Activated CD4-positive, alpha-beta memory T cell treated with anti-CD3 and anti-CD28 coated beads, Interleukin-2, amount 10 ng/mL, durations not matched to agents 7 days and 5 days (primary cell): Measurements from ENCODE around the gene MGAT3. TPM values are rescaled to one million over a fixed set of nuclear protein-coding genes. Genes with fewer than 3 reads are reported as not detected.
A peak's percentile ranks its signal among the peaks of the same experiment; 100 is the strongest.

ENCODE experiments used
- CTCF ChIA-PET: fragments of 350-600 bp; sonication (Branson Sonifier 250); formaldehyde crosslinking; loops from one replicate; lab custom pipeline; 2021; ENCODE audit warnings: antibody characterized with exemption, inconsistent platforms; lab: Charles Lee
- POLR2A ChIA-PET: fragments of 350-600 bp; sonication (Branson Sonifier 250); formaldehyde crosslinking; loops from one replicate; lab custom pipeline; 2021; ENCODE audit warnings: antibody characterized with exemption; lab: Charles Lee
- DNase-seq: peaks from one replicate; pipeline ENCODE4 v3.0.0-alpha.2; 2020
- H3K27ac Mint-ChIP-seq: one replicate; pipeline ENCODE4 v1.8.0; 2021; ENCODE audit warnings: mild to moderate bottlenecking, mixed read lengths
- H3K27me3 Mint-ChIP-seq: one replicate; pipeline ENCODE4 v1.8.0; 2021; ENCODE audit warnings: mixed read lengths
- H3K36me3 Mint-ChIP-seq: one replicate; pipeline ENCODE4 v1.8.0; 2021; ENCODE audit warnings: low read depth, mixed read lengths
- H3K4me1 Mint-ChIP-seq: one replicate; pipeline ENCODE4 v1.8.0; 2021; ENCODE audit warnings: mixed read lengths
- H3K4me3 Mint-ChIP-seq: one replicate; pipeline ENCODE4 v1.8.0; 2021; ENCODE audit warnings: mild to moderate bottlenecking, mixed read lengths
- H3K9me3 Mint-ChIP-seq: one replicate; pipeline ENCODE4 v1.8.0; 2021; ENCODE audit warnings: mixed read lengths
- total RNA-seq, 2 experiments: library from RNA; stranded (reverse); gene quantifications; one replicate each; pipeline ENCODE4 v1.2.3, GENCODE V29; 2021

The MGAT3 gene
- total RNA-seq, 2 experiments from 2014 or later = 0.55 to 0.83 TPM

DNA sequence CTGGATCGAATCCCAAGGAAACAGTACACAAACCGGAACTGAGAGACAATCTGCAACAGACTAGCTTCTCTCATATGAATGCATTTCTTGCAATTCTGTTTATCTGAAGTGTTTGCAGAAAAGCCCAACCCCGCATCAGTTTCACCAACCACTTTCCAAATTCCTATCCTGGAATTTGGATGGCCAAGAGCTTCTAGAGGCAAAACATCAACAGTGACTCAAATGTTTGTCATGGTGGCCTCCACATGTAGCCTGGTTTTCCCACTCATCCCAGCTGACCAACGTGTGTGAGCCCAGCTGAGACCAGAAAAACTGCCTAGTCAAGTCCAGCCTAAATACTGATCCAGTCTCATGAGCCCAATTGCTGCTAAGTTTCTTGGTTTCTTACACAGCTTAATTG, 36.9 kb downstream of the MGAT3 start:
- CTCF ChIA-PET = interaction anchor here (0.6 to 10.1 kb wide), 14 partner anchors 8 to 854 kb away, joined by 3 to 210 read pairs (median 6); partner anchors contain the start of genes ATF4, MIEF1, RPS19BP1 and TAB1
- H3K36me3 Mint-ChIP-seq = no peaks in the 10 kb centered on the region
- no peaks in the 10 kb centered on the region for H3K9me3 Mint-ChIP-seq
- peaks cover 6% of the 10 kb centered on the region for H3K27me3 Mint-ChIP-seq
- H3K4me1 Mint-ChIP-seq = peaks cover 14% of the 10 kb centered on the region
- no peak overlapping the region for H3K27ac Mint-ChIP-seq
- DNase-seq = no peak
- H3K4me3 Mint-ChIP-seq = no peak overlapping the region
- POLR2A ChIA-PET = interaction anchor here (0.7 to 2.9 kb wide), 7 partner anchors 9 to 531 kb away, joined by 3 to 23 read pairs (median 4); partner anchors contain the start of genes ATF4, RPS19BP1 and TAB1

DNA sequence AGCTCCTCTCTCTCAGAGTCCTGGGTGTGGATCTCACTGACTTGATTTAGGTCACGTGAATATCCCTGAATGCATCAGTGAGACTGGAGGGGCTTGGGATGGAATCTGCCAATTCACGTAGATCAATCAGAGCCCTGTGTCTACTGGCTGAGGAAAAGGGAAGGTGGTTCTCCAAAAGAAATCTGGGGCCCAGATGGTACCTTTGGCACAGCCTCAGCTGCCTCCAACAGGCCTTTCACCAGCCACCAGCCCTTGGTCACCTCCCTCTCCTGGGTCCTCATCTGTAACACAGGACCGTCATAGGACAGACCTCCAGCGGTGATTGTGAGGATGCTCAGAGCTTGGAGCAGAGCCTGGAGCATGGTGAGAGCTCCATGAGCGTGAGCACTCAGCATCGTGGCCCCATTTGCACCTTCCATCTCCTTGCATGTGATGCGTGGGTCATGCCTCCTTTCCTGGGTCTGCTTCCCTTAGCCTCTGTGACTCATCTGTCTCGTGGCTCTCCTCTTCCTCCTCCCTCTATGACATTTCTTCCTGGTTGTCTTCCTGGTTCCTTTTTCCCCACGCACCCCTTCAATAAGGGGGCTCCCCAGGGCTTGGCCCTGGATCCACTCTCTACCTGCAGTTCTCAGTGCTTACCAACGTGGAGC, 37.8 kb downstream of the MGAT3 start:
- Mint-ChIP-seq H3K27me3 (peaks cover 11% of the 10 kb centered on the region), H3K4me1 (peaks cover 14% of the 10 kb centered on the region), H3K36me3 (no peaks in the 10 kb centered on the region), H3K27ac (no peak overlapping the region), H3K4me3 (no peak overlapping the region), H3K9me3 (no peaks in the 10 kb centered on the region)
- no peak for DNase-seq
- POLR2A ChIA-PET = interaction anchor here (1.0 to 2.9 kb wide), 6 partner anchors 9 to 530 kb away, joined by 3 to 23 read pairs (median 6); partner anchors contain the start of genes ATF4 and TAB1
- CTCF ChIA-PET = interaction anchor here (0.9 to 10.1 kb wide), 14 partner anchors 7 to 853 kb away, joined by 3 to 210 read pairs (median 6); partner anchors contain the start of genes ATF4, MIEF1, RPS19BP1 and TAB1

DNA sequence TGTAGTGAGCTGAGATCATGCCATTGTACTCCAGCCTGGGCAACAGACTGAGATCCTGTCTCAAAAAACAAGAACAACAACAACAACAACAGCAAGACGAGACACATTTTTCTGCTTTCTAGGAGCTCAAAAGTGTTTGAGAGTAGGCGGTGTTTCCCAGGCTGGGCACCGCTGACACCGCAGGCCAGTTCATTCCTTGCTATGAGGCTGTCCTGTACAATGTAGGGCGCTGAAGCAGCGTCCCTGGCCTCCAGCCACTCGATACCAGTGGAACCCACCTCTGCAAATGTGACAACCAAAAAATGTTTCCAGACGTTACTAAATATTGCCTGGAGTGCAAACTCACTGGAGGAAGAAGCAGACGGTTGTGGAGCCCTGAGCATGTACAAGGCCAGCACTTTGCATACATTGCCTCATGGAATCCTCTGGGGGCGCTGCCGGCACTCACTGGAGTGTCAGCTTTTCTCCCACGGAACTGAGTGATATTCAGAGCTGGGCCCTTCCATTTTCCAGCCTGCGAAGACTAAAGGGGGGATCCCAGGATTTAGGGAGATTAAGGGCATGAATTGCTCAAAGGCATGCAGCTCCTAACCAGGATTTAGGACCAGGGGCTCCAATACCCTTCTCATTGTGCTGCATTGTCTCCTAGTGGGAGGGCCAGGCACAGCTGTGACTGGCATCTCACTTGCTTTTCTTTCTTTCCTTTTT, 39.5 kb downstream of the MGAT3 start:
- ChIA-PET CTCF (interaction anchor here (0.6 to 10.1 kb wide), 20 partner anchors 9 to 1140 kb away, joined by 3 to 210 read pairs (median 4); partner anchors contain the start of genes ATF4 and RPS19BP1), POLR2A (interaction anchor here (0.6 to 3.6 kb wide), 9 partner anchors 20 to 177 kb away, joined by 3 to 24 read pairs (median 4); partner anchors contain the start of genes ATF4, RPL3, RPS19BP1 and TAB1)
- Mint-ChIP-seq H3K4me1 (peaks cover 8% of the 10 kb centered on the region), H3K4me3 (no peak overlapping the region), H3K27ac (no peak overlapping the region), H3K36me3 (no peaks in the 10 kb centered on the region), H3K9me3 (no peaks in the 10 kb centered on the region), H3K27me3 (peaks cover 12% of the 10 kb centered on the region)
- DNase-seq = peak; percentile 63

DNA sequence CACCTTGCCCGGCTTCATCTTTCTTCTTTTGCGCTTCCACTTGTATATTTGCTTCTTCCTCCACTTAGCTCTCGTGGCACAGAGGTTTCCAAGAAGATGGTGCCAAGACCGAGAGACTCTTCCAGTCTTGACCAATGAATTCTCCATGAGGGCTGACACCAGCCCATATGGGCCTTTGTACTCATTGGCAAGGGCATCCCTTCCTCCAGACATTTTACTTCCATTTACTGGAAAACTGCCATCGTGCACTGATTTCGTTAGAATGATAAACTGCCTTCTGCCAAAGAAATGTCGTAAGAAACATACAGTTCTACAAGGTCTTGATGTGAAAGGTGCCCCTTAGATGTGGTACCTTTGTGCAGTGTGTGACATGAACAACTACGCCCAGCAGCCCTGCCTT, 40.6 kb downstream of the MGAT3 start:
- no peak overlapping the region for H3K27ac Mint-ChIP-seq
- POLR2A ChIA-PET = interaction anchor here (1.1 to 3.6 kb wide), 4 partner anchors 19 to 547 kb away, joined by 3 to 24 read pairs (median 12); partner anchors contain the start of gene ATF4
- DNase-seq = no peak
- H3K36me3 Mint-ChIP-seq = peaks cover 3% of the 10 kb centered on the region
- peaks cover 18% of the 10 kb centered on the region for H3K4me1 Mint-ChIP-seq
- CTCF ChIA-PET = interaction anchor here (0.7 to 10.1 kb wide), 7 partner anchors 14 to 543 kb away, joined by 3 to 210 read pairs (median 5); partner anchors contain the start of gene RPS19BP1
- no peak overlapping the region for H3K4me3 Mint-ChIP-seq
- H3K27me3 Mint-ChIP-seq = peaks cover 12% of the 10 kb centered on the region
- H3K9me3 Mint-ChIP-seq = no peaks in the 10 kb centered on the region

DNA sequence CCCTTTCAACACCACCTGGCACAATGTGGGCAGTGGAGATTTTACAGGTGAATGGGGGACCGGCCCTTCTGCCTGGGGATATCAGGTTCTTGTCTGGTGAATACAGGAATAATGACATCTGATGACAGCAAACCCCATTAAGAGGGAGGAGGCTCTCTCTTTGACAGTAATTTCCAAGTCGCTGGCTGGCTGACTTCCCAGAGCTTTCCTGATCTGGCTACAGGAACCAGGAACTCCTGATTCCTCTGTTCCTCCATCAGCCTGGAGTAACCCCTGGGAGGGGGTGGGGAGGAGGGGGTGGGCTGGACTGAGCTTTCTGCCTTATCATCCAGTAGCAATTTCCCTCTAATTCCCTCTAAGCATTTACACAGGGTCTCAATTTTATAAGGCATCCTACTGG, 41.6 kb downstream of the MGAT3 start:
- H3K9me3 Mint-ChIP-seq = no peaks in the 10 kb centered on the region
- no peak for DNase-seq
- no peak overlapping the region for H3K27ac Mint-ChIP-seq
- H3K4me3 Mint-ChIP-seq = no peak overlapping the region
- peaks cover 3% of the 10 kb centered on the region for H3K36me3 Mint-ChIP-seq
- peaks cover 21% of the 10 kb centered on the region for H3K4me1 Mint-ChIP-seq
- POLR2A ChIA-PET = interaction anchor here (0.9 to 3.6 kb wide), 3 partner anchors 22 to 546 kb away, joined by 3 to 24 read pairs (median 4); partner anchors contain the start of gene ATF4
- H3K27me3 Mint-ChIP-seq = peaks cover 12% of the 10 kb centered on the region
- CTCF ChIA-PET = interaction anchor here (0.9 to 10.1 kb wide), 4 partner anchors 9 to 542 kb away, joined by 3 to 210 read pairs (median 15); partner anchors contain the start of gene RPS19BP1

DNA sequence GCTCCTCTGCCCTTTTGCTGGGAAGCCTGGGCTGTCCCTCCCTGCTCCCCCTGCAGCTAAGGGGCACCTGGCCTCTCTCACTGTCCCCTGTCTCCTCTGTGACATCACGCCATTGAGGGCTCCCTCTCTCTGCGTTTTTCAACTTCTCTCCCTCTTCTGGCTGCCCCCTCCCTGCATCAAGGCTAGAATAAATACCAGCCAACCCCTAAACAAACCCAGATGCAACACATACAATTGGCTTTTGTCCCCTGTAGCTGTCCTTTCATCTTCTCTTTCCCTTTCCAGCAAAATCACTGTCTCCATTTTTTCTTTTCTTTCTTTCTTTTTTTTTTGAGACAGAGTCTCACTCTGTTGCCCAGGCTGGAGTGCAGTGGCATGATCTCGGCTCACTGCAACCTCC, 42.0 kb downstream of the MGAT3 start:
- Mint-ChIP-seq H3K27me3 (peaks cover 10% of the 10 kb centered on the region), H3K9me3 (no peaks in the 10 kb centered on the region), H3K36me3 (peaks cover 8% of the 10 kb centered on the region), H3K4me1 (peaks cover 23% of the 10 kb centered on the region), H3K4me3 (no peak overlapping the region), H3K27ac (no peak overlapping the region)
- ChIA-PET CTCF (interaction anchor here (10.1 kb wide), 1 partner anchor 30 kb away, joined by 210 read pairs; the partner anchor contains the start of gene RPS19BP1), POLR2A (interaction anchor here (0.9 to 3.6 kb wide), 2 partner anchors 22 to 31 kb away, joined by 4 to 24 read pairs; partner anchors contain the start of gene ATF4)
- no peak for DNase-seq

DNA sequence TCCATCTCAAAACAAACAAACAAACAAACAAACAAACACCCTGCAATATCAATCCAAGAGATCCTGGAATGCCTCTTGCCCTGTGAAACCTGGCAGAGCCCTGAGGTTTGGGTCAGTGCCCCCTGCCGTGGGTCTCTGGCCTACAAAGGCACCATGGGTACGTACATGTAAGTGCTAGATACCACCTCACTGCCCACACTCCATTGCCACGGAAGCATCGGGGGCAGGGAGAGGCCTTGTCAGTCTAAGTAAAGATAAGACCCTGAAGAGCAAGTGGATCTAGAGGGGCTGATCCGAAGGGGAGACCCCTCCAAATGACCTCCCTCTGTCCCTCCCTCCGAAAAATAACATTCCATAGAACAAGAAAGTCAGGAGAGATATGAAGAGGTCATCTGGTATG, 43.3 kb downstream of the MGAT3 start:
- peaks cover 17% of the 10 kb centered on the region for H3K36me3 Mint-ChIP-seq
- H3K4me1 Mint-ChIP-seq = peaks cover 26% of the 10 kb centered on the region
- H3K4me3 Mint-ChIP-seq = no peak overlapping the region
- H3K27ac Mint-ChIP-seq = no peak overlapping the region
- no peak for DNase-seq
- no peaks in the 10 kb centered on the region for H3K9me3 Mint-ChIP-seq
- ChIA-PET POLR2A (no interaction called here), CTCF (interaction anchor here (0.6 kb wide), 1 partner anchor 20 kb away, joined by 6 read pairs; no protein-coding TSS in a partner anchor)
- H3K27me3 Mint-ChIP-seq = peaks cover 10% of the 10 kb centered on the region

DNA sequence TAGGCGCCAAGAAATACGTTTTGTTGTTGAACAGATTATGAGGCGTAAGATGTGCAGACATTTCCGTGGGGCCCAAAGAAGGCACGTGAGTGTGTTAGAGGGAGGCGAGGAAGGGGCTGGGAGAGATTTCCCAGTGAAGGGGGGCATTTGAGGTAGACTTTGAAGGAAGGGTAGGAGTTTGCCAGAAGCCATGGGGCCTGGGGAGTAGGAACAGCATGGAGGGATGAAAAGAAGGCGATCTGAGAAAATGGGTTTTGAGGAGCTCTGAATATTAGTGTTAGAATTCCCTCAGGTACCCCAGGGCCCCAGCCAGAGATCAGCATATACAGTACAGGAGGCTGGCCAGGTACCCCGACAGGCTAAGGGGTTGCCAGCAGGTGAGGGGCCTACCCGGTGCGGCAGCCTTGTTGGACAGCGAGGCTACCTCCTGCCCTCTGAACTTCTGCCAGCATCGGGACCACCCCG, 44.9 kb downstream of the MGAT3 start:
- Mint-ChIP-seq H3K4me1 (peaks cover 39% of the 10 kb centered on the region), H3K36me3 (peaks cover 31% of the 10 kb centered on the region), H3K9me3 (no peaks in the 10 kb centered on the region), H3K27ac (peak overlapping the region; percentile 92), H3K27me3 (peaks cover 10% of the 10 kb centered on the region), H3K4me3 (peak overlapping the region; percentile 91)
- POLR2A ChIA-PET = interaction anchor here (0.6 to 8.4 kb wide), 9 partner anchors 11 to 542 kb away, joined by 4 to 124 read pairs (median 7); partner anchors contain the start of gene ATF4
- CTCF ChIA-PET = interaction anchor here (0.7 to 5.2 kb wide), 9 partner anchors 8 to 103 kb away, joined by 3 to 45 read pairs (median 7); partner anchors contain the start of genes ATF4, RPS19BP1 and TAB1
- no peak for DNase-seq

DNA sequence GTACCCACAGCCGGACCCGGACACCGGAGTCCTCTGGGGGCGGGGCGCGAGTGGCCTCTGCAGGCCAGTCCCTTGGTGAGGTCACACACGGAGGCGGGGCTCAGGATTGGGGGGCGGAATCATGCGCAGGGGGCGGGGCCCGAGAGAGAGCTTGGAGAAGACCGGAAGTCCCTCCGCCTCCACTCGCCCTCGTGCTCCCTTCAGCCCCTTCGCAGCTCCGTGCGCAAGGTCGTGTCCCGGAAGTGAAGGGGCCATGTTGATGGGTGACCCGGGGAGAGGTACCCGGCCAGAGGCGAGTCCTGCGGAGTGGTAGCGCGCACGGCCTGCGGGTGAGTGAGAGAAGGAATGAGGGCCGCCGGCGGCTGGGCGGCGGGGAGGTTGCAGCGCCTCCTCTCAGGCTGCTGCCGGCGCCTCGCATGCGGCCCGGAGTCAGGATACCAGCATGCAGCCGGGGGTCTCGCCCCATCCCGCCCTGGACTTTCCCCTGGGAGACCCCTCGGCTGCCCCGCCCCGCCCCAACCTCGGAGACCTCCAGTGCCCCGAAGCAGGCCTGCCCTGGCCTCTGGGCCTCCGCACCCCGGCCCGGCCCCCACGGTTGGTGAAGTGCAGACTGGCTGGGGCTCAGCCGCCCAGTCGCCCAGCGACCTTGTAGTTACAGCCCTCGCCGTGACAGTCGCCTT, 45.4 kb downstream of the MGAT3 start, which contains the start of gene MIEF1:
MIEF1 (plus strand) TSS at position 182 of the 680 bp plus-strand sequence. CDS start 9,005 bp downstream, outside the sequence.
- H3K36me3 Mint-ChIP-seq = peaks cover 36% of the 10 kb centered on the region
- peaks cover 10% of the 10 kb centered on the region for H3K27me3 Mint-ChIP-seq
- H3K4me3 Mint-ChIP-seq = peak within 1 kb of the TSS; percentile 91
- ChIA-PET POLR2A (interaction anchor here (0.6 to 8.4 kb wide), 12 partner anchors 8 to 542 kb away, joined by 3 to 124 read pairs (median 6); partner anchors contain the start of gene ATF4), CTCF (interaction anchor here (0.7 to 5.2 kb wide), 10 partner anchors 8 to 103 kb away, joined by 3 to 45 read pairs (median 6); partner anchors contain the start of genes ATF4, RPS19BP1 and TAB1)
- no peaks in the 10 kb centered on the region for H3K9me3 Mint-ChIP-seq
- H3K27ac Mint-ChIP-seq = peak within 1 kb of the TSS; percentile 92
- DNase-seq = peak; percentile 94
- peaks cover 41% of the 10 kb centered on the region for H3K4me1 Mint-ChIP-seq

DNA sequence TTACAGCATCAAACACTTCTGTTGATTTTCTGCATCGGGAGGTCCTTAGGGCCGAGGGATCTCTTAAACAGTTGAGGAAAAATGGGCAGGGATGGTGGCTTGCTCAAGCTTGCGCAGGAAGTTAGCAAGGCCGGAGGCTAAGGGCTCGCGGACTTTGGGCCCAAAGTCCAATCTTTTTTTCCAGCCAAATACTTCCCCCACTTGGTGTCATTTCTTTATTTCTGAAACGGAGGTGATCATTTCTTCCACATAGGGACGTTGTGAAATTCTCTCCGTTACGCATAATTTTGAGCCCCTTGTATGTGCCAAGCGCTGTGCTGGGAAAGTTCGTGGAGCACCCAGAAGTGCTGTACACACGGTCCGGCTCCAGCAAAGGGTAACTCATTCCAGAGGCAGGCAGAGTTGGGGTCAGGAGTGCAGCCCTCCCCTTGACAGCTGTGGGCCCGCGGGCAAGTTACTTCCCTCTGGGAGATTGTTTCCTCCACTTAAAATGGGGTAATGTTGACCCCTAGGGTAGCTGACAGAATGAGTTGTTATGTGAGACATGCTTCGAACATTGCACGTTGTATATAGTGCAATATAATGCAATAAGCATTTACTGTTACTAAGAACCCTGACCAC, 46.1 kb downstream of the MGAT3 start:
- ChIA-PET POLR2A (interaction anchor here (1.2 to 8.4 kb wide), 8 partner anchors 9 to 541 kb away, joined by 3 to 124 read pairs (median 10); partner anchors contain the start of gene ATF4), CTCF (interaction anchor here (1.1 to 5.2 kb wide), 7 partner anchors 9 to 104 kb away, joined by 4 to 45 read pairs (median 10); partner anchors contain the start of genes ATF4, RPS19BP1 and TAB1)
- H3K9me3 Mint-ChIP-seq = no peaks in the 10 kb centered on the region
- H3K36me3 Mint-ChIP-seq = peaks cover 36% of the 10 kb centered on the region
- H3K27me3 Mint-ChIP-seq = peaks cover 10% of the 10 kb centered on the region
- no peak for DNase-seq
- peaks cover 41% of the 10 kb centered on the region for H3K4me1 Mint-ChIP-seq
- peak overlapping the region; percentile 91 for H3K4me3 Mint-ChIP-seq
- H3K27ac Mint-ChIP-seq = peak overlapping the region; percentile 67

DNA sequence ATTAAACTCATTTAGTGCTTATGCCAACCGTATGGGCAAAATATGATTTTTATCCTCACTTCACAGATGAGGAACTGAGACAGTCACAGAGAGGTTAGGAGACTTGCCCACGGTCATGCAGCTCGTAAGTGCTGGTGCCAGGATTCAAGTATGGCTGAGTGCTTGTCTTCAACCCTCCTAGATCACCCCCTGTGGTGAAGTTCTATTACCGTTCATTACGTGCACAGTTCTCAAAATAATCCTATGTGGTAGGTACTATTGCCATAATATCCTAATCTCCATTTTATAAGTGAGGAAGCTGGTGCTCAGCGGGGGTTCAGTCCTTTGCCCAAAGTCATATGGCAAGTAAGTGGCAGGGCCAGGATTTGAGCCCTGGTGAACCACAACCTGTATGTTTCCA, 46.8 kb downstream of the MGAT3 start:
- H3K27ac Mint-ChIP-seq = peak overlapping the region; percentile 67
- peaks cover 7% of the 10 kb centered on the region for H3K27me3 Mint-ChIP-seq
- no peaks in the 10 kb centered on the region for H3K9me3 Mint-ChIP-seq
- H3K4me3 Mint-ChIP-seq = peak overlapping the region; percentile 91
- no peak for DNase-seq
- POLR2A ChIA-PET = interaction anchor here (1.9 to 8.4 kb wide), 6 partner anchors 10 to 540 kb away, joined by 4 to 124 read pairs (median 14); partner anchors contain the start of gene ATF4
- H3K36me3 Mint-ChIP-seq = peaks cover 41% of the 10 kb centered on the region
- peaks cover 46% of the 10 kb centered on the region for H3K4me1 Mint-ChIP-seq
- CTCF ChIA-PET = interaction anchor here (1.1 to 5.2 kb wide), 6 partner anchors 10 to 105 kb away, joined by 4 to 45 read pairs (median 12); partner anchors contain the start of genes RPS19BP1 and TAB1
